Measurements from ENCODE around the gene CNOT6.

DNA sequence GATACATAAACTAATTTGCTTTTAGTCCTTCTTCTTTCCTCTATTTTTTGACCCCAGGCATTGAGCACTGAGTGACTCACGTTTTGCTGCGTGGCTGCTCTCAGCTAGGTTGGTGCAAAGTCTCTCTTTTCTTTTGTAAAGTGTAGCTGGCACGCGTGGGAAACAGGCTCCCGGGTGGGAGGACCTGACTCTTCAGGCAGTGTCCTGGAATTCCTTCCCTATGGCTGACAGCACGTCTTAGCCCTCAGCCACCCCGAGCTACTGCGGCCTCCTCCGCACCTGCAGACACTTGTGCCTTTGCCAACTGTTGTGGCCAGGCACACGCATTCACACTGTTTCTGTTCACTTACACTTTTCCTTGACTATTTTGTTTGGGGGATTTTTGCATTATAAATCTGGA is 98.0 kb downstream of the CNOT6 start:
- TF ChIP-seq, protein P1, sequence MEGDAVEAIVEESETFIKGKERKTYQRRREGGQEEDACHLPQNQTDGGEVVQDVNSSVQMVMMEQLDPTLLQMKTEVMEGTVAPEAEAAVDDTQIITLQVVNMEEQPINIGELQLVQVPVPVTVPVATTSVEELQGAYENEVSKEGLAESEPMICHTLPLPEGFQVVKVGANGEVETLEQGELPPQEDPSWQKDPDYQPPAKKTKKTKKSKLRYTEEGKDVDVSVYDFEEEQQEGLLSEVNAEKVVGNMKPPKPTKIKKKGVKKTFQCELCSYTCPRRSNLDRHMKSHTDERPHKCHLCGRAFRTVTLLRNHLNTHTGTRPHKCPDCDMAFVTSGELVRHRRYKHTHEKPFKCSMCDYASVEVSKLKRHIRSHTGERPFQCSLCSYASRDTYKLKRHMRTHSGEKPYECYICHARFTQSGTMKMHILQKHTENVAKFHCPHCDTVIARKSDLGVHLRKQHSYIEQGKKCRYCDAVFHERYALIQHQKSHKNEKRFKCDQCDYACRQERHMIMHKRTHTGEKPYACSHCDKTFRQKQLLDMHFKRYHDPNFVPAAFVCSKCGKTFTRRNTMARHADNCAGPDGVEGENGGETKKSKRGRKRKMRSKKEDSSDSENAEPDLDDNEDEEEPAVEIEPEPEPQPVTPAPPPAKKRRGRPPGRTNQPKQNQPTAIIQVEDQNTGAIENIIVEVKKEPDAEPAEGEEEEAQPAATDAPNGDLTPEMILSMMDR (IDR thresholded peaks at IDR 0.05) = no peak
- TF ChIP-seq POLR2A (IDR thresholded peaks at IDR 0.05) = no peak

Data from heart left ventricle (tissue), 13 donors.